H9 (cell line): ENCODE measurements around the gene SIPA1L3. TPM values are rescaled to one million over a fixed set of nuclear protein-coding genes. Genes with fewer than 3 reads are reported as not detected.

ENCODE experiments used
- DNase-seq: peaks from one replicate; pipeline ENCODE4 v3.0.0-alpha.2; 2017
- H2AFZ ChIP-seq: one replicate; pipeline ENCODE4 v1.6.1; 2013; ENCODE audit warnings: mild to moderate bottlenecking, low read length, control low read depth, moderate library complexity
- H2AK5ac ChIP-seq: 2 replicates; pipeline ENCODE4 v1.6.1; 2013; ENCODE audit warnings: low read length, control low read depth, mixed read lengths; ENCODE audit not compliant: insufficient read length
- H2BK120ac ChIP-seq: one replicate; pipeline ENCODE4 v1.6.1; 2013; ENCODE audit warnings: low read depth, mild to moderate bottlenecking, low read length, control low read depth, inconsistent platforms; ENCODE audit not compliant: poor library complexity, severe bottlenecking
- H2BK12ac ChIP-seq: 2 replicates; pipeline ENCODE4 v1.6.1; 2013; ENCODE audit warnings: low read length, control low read depth, mixed read lengths, low read depth; ENCODE audit not compliant: insufficient read length
- H2BK15ac ChIP-seq: 2 replicates; pipeline ENCODE4 v1.6.1; 2013; ENCODE audit warnings: low read depth, low read length, control low read depth
- H2BK20ac ChIP-seq: one replicate; pipeline ENCODE4 v1.6.1; 2013; ENCODE audit warnings: low read depth, mild to moderate bottlenecking, low read length, control low read depth, inconsistent platforms; ENCODE audit not compliant: poor library complexity, severe bottlenecking
- H2BK5ac ChIP-seq: 2 replicates; pipeline ENCODE4 v1.6.1; 2013; ENCODE audit warnings: low read length, control low read depth, mixed read lengths; ENCODE audit not compliant: insufficient read length
- H3K14ac ChIP-seq: 2 replicates; pipeline ENCODE4 v1.6.1; 2013; ENCODE audit warnings: low read length, control low read depth; ENCODE audit not compliant: insufficient read depth
- H3K18ac ChIP-seq: 2 replicates; pipeline ENCODE4 v1.6.1; 2013; ENCODE audit warnings: low read depth, mild to moderate bottlenecking, mixed read lengths, low read length, control low read depth; ENCODE audit not compliant: insufficient read length
- H3K23ac ChIP-seq: 2 replicates; pipeline ENCODE4 v1.6.1; 2013; ENCODE audit warnings: low read length, control low read depth, mixed read lengths, low read depth; ENCODE audit not compliant: insufficient read length
- H3K23me2 ChIP-seq: 2 replicates; pipeline ENCODE4 v1.6.1; 2013; ENCODE audit warnings: low read depth, mild to moderate bottlenecking, mixed read lengths, low read length, control low read depth; ENCODE audit not compliant: insufficient read length, poor library complexity, severe bottlenecking
- H3K27ac ChIP-seq: 2 replicates; pipeline ENCODE4 v1.5.1; 2013; ENCODE audit warnings: low read length, control low read depth, mixed read lengths, low read depth; ENCODE audit not compliant: insufficient read length
- H3K27me3 ChIP-seq: 2 replicates; pipeline ENCODE4 v1.6.1; 2013; ENCODE audit warnings: low read length, control low read depth, inconsistent platforms; ENCODE audit not compliant: insufficient read depth
- H3K4ac ChIP-seq: 2 replicates; pipeline ENCODE4 v1.6.1; 2013; ENCODE audit warnings: low read depth, mild to moderate bottlenecking, control low read depth, inconsistent platforms, low read length, moderate library complexity
- H3K4me1 ChIP-seq: 2 replicates; pipeline ENCODE4 v1.6.1; 2013; ENCODE audit warnings: low read length, control low read depth, inconsistent platforms; ENCODE audit not compliant: insufficient read depth
- H3K4me2 ChIP-seq: 2 replicates; pipeline ENCODE4 v1.6.1; 2013; ENCODE audit warnings: low read length, control low read depth, mixed read lengths; ENCODE audit not compliant: insufficient read length, insufficient read depth
- H3K56ac ChIP-seq: 2 replicates; pipeline ENCODE4 v1.6.1; 2013; ENCODE audit warnings: low read depth, mild to moderate bottlenecking, mixed read lengths, low read length, control low read depth; ENCODE audit not compliant: insufficient read length
- H3K79me1 ChIP-seq: 2 replicates; pipeline ENCODE4 v1.6.1; 2013; ENCODE audit warnings: low read depth, mild to moderate bottlenecking, moderate library complexity, low read length, control low read depth, inconsistent platforms; ENCODE audit not compliant: insufficient read depth, poor library complexity, severe bottlenecking
- H3K79me2 ChIP-seq: 2 replicates; pipeline ENCODE4 v1.6.1; 2013; ENCODE audit warnings: low read length, control low read depth, inconsistent platforms; ENCODE audit not compliant: insufficient read depth
- H3K9ac ChIP-seq: 2 replicates; pipeline ENCODE4 v1.6.1; 2013; ENCODE audit warnings: low read length, control low read depth, mixed read lengths; ENCODE audit not compliant: insufficient read length; ENCODE audit errors: extremely low read depth
- H3K9me3 ChIP-seq: one replicate; pipeline ENCODE4 v1.6.1; 2013; ENCODE audit warnings: low read depth, low read length, inconsistent platforms; ENCODE audit not compliant: control insufficient read depth
- H3T11ph ChIP-seq: one replicate; pipeline ENCODE4 v1.6.1; 2013; ENCODE audit warnings: mild to moderate bottlenecking, low read length, control low read depth, inconsistent platforms
- H4K20me1 ChIP-seq: one replicate; pipeline ENCODE4 v1.6.1; 2013; ENCODE audit not compliant: control insufficient read depth, insufficient read length, insufficient read depth
- H4K5ac ChIP-seq: 2 replicates; pipeline ENCODE4 v1.6.1; 2013; ENCODE audit warnings: low read depth, mild to moderate bottlenecking, mixed read lengths, low read length, control low read depth; ENCODE audit not compliant: insufficient read length
- H4K8ac ChIP-seq: replicated peaks from 2 replicates; pipeline ENCODE4 v1.6.1; 2013; ENCODE audit warnings: low read length, control low read depth, mixed read lengths, low read depth; ENCODE audit not compliant: insufficient read length
- H4K91ac ChIP-seq: 2 replicates; pipeline ENCODE4 v1.6.1; 2013; ENCODE audit warnings: low read depth, mild to moderate bottlenecking, moderate library complexity, mixed read lengths, low read length, control low read depth; ENCODE audit not compliant: insufficient read length
- H3K27ac Mint-ChIP-seq, 3 experiments: 2 replicates in 2 of 3; 3 replicates in 1 of 3; pipeline ENCODE4 v1.8.0; 2020 to 2021; ENCODE audit warnings: mixed read lengths in 3 of 3, mild to moderate bottlenecking in 1 of 3, moderate library complexity in 1 of 3
- H3K27me3 Mint-ChIP-seq: 2 replicates; pipeline ENCODE4 v1.8.0; 2021; ENCODE audit warnings: low read depth, mild to moderate bottlenecking, moderate library complexity, mixed read lengths
- H3K36me3 Mint-ChIP-seq, 3 experiments: 2 replicates in 2 of 3; 3 replicates in 1 of 3; pipeline ENCODE4 v1.8.0; 2020 to 2021; ENCODE audit warnings: low read depth in 3 of 3, mixed read lengths in 3 of 3; ENCODE audit not compliant: insufficient read depth in 1 of 3
- H3K4me1 Mint-ChIP-seq, 2 experiments: 2 replicates each; pipeline ENCODE4 v1.8.0; 2020; ENCODE audit warnings: mixed read lengths in 2 of 2
- H3K4me3 Mint-ChIP-seq, 2 experiments: 2 replicates in 1 of 2; 3 replicates in 1 of 2; pipeline ENCODE4 v1.8.0; 2020 to 2021; ENCODE audit warnings: mild to moderate bottlenecking in 2 of 2, mixed read lengths in 2 of 2, moderate library complexity in 1 of 2
- H3K9me3 Mint-ChIP-seq, 2 experiments: 2 replicates in 1 of 2; 3 replicates in 1 of 2; pipeline ENCODE4 v1.8.0; 2020; ENCODE audit warnings: mild to moderate bottlenecking in 2 of 2, mixed read lengths in 2 of 2, moderate library complexity in 1 of 2
- WGBS: extraction: QIAGEN DNeasy Blood & Tissue Kit; methylation state at CpG from one replicate; pipeline ENCODE4 v1.1.7; 2013; ENCODE audit warnings: missing lambda C conversion rate, low lambda C conversion rate, mixed read lengths; ENCODE audit not compliant: insufficient read length; ENCODE audit errors: extremely low coverage; 5-methylcytosine and 5-hydroxymethylcytosine counted together
- total RNA-seq: library from RNA; stranded (reverse); gene quantifications from 2 replicates; pipeline ENCODE4 v1.2.1, GENCODE V29; 2021
- TF ChIP-seq, protein P1 (sequence below): fragments of 200-600 bp; sonication (generic); conservative IDR thresholded peaks from 3 replicates; pipeline ENCODE4 v1.8.0; 2021; ENCODE audit warnings: antibody characterized with exemption, mild to moderate bottlenecking

SIPA1L3 gene
- total RNA-seq, 1 experiment from 2014 or later, result 40.1 TPM

DNA sequence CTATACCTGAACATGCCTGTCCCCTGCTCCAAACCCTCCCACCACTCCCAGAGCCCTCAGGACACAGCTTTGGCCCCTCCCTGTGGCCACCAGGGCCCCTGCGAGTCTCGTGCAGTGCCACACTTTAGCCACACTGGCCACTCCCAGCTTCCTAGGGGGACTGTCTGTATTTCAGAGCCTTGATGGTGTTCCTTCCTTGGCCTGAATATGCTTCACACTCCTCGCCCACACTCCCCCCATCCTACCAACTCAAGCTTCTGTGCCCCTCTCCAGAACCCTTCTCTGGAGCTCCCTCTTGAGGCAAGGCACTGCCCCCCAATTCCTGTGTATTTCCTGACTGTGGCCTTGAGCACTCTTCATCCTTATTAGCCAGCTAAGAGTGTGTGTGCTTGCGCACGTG lies 236.8 kb downstream of the SIPA1L3 start:
- no peaks in the 10 kb centered on the region for H3K79me2 ChIP-seq
- no peak overlapping the region for H3K9ac ChIP-seq
- no peak overlapping the region for H2BK5ac ChIP-seq
- H3K4me1 ChIP-seq, result no peaks in the 10 kb centered on the region
- H3K23me2 ChIP-seq, result no peaks in the 10 kb centered on the region
- Mint-ChIP-seq H3K4me3 (no peak overlapping the region; a peak in 1 of 5 replicates), H3K27ac (peak overlapping the region; percentile 10 to 87 (median 13); a peak in 3 of 7 replicates), H3K27me3 (no peaks in the 10 kb centered on the region), H3K9me3 (no peaks in the 10 kb centered on the region), H3K4me1 (peaks cover 0 to 12% of the 10 kb centered on the region in 2 experiments; a peak in 2 of 4 replicates), H3K36me3 (peaks cover 7 to 27% (median 22%) of the 10 kb centered on the region in 3 experiments)
- H4K5ac ChIP-seq, result no peak overlapping the region
- H2BK12ac ChIP-seq, result no peak overlapping the region
- no peak overlapping the region for H2BK15ac ChIP-seq
- H4K91ac ChIP-seq, result no peak overlapping the region
- no peak overlapping the region for H2BK120ac ChIP-seq
- no peak overlapping the region for H3K27ac ChIP-seq
- H3K27me3 ChIP-seq, result no peaks in the 10 kb centered on the region
- H2AFZ ChIP-seq, result no peak overlapping the region
- H3K9me3 ChIP-seq, result no peaks in the 10 kb centered on the region
- H3K4me2 ChIP-seq, result no peak overlapping the region
- no peak overlapping the region for H4K8ac ChIP-seq
- no peak overlapping the region for H2AK5ac ChIP-seq
- TF ChIP-seq, protein P1, sequence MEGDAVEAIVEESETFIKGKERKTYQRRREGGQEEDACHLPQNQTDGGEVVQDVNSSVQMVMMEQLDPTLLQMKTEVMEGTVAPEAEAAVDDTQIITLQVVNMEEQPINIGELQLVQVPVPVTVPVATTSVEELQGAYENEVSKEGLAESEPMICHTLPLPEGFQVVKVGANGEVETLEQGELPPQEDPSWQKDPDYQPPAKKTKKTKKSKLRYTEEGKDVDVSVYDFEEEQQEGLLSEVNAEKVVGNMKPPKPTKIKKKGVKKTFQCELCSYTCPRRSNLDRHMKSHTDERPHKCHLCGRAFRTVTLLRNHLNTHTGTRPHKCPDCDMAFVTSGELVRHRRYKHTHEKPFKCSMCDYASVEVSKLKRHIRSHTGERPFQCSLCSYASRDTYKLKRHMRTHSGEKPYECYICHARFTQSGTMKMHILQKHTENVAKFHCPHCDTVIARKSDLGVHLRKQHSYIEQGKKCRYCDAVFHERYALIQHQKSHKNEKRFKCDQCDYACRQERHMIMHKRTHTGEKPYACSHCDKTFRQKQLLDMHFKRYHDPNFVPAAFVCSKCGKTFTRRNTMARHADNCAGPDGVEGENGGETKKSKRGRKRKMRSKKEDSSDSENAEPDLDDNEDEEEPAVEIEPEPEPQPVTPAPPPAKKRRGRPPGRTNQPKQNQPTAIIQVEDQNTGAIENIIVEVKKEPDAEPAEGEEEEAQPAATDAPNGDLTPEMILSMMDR, result peak; percentile 42
- no peak overlapping the region for H2BK20ac ChIP-seq
- no peaks in the 10 kb centered on the region for H4K20me1 ChIP-seq
- no peaks in the 10 kb centered on the region for H3K79me1 ChIP-seq
- no peak overlapping the region for H3K23ac ChIP-seq
- no CpG with 5 or more reads among the region's 5 CpGs for WGBS
- H3K18ac ChIP-seq, result no peak overlapping the region
- no peak overlapping the region for H3K4ac ChIP-seq
- no peak overlapping the region for H3K56ac ChIP-seq
- no peak overlapping the region for H3T11ph ChIP-seq
- no peak overlapping the region for H3K14ac ChIP-seq
- DNase-seq, result no peak
